GM21529 (cell line): ENCODE results near the gene SETBP1.

Experiments used
- ATAC-seq: cut with Tn5 transposase; IDR thresholded peaks from one replicate; pipeline ENCODE4 v1.9.1; 2021; ENCODE audit not compliant: unreplicated experiment

SETBP1 gene

GRCh38 chr18:44680273-44681075, at the start of gene SETBP1:
SETBP1 (plus strand) TSS chr18:44680888; CDS start chr18:44701347, 20,459 bp downstream.
- no peak for ATAC-seq

DNA sequence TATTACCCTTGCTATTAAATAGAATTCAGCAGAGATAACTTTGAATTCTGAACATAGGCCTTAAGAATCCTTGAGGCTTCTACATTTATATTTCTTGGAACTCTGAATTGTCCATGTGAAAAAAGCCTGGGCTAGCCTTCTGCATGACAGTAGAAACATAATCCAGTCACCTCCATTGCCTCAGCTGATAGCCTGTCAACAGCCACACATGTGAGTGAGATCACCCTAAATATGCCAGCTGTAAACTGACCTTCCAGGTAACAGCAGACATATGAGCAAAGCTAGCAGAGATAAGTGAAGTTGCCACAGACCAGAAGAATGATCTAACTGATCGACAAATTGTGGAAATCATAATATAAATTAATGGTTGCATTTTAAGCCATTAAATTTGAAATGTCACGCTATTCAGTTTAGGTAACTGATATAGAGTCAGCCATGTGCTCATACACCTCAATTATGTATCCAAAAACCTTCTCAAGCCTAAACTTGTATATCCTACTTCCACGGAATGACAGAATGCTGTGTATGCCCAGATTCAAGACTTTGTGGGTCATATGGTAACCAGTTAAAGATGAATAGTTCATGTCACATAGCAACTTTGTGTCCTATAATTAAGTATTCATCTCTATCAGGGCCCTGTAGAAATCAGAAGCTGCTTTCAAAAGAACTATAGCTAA, 48.1 kb upstream of the SETBP1 start:
- ATAC-seq = no peak

- ATAC-seq = no peak
These were observed 45.1 kb upstream of the SETBP1 start for GRCh38 chr18:44635546-44635945.

DNA sequence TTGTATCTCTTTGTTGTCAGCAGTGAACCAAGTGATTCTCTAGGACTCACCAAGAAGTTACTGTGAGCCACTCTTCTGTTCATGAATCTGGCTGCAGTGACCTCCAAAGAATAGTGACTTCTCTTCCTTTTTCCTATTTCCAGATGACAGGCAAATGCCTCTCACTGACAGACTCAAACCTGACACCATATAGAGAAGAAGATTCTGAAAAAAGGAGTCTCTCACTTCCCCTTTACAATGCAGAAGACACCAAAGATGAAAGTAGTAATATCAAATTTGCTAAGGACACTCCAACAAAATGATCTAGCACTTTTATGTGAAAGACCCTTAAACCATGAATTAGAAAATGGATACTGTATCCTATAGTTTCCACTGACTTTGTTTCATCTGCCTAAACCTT, 44.4 kb upstream of the SETBP1 start:
- ATAC-seq = peak; percentile 85

DNA sequence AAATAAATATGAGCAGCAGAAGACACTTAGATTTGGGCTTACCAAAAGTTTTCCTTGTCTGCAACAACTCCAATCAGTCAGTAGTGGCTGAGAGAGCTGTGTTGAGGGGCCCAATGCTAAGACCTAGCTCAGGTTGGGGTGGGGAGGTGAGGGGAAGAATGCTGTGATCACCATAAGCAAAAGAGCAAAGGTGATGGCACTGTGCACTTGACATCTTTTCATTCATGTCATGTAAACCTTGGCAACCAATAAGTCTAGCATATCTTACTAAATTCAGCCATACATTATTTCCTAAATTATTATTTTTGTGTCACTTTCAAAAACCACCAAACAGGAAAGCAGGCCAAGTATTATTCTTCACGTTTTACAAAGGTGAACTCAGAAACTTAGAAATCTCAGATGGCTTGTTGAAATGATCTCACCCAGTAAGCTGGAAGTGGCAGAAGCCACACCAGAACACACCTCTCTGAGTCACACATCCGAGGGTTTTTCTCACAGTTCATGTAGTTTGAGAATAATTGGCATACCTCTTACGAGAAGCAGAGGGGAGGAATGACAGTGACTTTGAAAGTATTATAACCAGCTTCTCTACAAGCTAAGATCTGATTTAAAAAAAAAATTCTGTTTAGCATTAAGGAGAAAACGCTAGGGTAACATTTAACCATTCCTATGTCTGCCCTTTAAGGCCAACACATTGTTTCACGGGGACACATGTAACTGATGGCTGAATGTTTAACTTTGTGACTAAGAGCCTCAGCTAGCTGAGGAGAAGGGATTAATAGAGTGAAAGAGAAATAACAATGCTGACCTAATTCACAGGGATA, 43.3 kb upstream of the SETBP1 start:
- ATAC-seq = no peak

GRCh38 chr18:44638034-44638540, 42.6 kb upstream of the SETBP1 start:
- no peak for ATAC-seq

DNA sequence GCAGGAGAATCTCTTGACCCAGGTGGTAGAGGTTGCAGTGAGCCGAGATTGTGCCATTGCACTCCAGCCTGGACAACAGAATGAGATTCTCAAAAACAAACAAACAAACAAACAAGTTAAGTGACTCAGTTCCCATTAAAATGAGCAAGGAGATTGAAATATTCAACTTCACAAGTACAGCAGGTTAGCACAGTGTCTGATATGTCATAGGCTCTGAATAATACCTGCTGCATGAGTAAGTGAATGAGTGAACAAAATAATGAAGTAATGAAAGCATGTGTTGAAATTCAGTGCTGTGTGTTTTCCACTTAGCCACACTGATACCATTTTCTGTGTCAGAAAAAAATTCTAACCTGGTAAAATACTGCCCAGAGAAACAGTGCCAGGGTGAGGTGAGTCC, 41.9 kb upstream of the SETBP1 start:
- ATAC-seq = no peak

GRCh38 chr18:44643004-44643403, 37.7 kb upstream of the SETBP1 start:
- no peak for ATAC-seq

GRCh38 chr18:44651478-44651877, 29.2 kb upstream of the SETBP1 start:
- ATAC-seq = no peak

DNA sequence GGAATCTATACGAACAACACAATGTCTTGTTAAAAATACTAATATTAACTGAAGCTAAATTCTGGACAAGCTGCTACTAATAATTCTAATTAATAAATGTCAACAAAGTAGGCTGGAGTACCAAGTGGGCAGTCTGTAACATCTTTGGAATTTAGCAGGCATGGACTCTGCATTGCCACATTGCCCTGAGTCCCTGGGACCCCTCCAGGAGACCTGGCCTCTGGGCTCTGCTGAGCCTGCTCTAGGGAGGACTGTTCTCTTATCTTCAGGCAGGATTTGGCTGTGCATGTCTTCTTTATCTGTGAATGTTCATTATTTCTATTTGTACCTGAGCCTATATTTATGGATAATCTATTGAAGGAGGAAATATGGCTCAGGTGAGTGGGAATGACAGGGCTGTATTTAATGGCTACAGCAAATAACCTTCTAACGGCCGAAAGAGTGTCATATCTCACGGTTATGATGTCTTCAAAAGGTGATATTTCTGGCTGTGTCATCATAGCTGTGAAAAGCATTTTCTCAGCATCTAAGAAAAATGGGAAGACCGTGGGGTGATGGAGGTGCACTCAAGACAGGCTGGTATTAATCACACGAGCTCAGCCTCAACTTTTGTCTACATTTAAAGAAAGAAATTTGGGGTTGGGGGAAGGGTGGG, 28.6 kb upstream of the SETBP1 start:
- ATAC-seq = no peak

GRCh38 chr18:44652722-44653121, 28.0 kb upstream of the SETBP1 start:
- ATAC-seq = no peak

DNA sequence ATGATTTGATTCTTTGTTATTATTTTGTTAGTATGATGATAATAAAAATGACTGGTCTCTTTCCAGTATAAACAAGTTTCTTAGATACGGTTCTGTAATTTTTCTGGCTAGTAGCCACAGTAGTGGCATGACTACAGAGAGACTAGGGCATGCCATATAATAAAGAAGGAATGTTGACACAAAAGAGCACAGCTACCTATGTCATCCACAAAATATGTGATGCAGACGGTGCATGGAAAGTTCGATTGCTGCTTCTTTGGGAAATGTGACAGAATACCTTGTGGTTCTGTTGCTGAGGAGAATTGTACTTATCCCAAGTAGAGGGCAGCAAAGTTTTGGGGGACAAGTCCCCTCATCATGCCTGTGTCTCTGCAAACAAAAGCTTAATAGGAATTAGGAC, 26.1 kb upstream of the SETBP1 start:
- ATAC-seq = no peak

DNA sequence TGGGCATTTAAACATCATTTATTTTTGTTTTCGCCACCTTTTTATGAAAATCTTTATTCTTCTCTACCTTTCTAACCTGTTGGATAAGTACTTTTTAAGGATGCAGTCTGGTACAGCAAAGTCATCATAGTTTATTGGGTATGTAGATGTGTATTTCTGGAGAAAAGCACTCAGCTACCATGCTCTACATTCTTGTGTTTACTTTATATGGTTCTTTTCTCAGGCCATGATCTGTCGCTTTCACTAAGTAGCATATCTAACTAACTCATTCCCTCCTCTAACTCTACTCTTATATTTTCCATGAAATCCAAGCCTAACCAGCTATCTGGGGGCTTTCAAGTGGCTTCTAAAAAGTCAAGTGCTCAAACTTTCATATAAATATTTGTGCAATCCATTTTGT, 25.3 kb upstream of the SETBP1 start:
- ATAC-seq = no peak

- no peak for ATAC-seq
These were observed 20.9 kb upstream of the SETBP1 start for GRCh38 chr18:44659771-44660170.

DNA sequence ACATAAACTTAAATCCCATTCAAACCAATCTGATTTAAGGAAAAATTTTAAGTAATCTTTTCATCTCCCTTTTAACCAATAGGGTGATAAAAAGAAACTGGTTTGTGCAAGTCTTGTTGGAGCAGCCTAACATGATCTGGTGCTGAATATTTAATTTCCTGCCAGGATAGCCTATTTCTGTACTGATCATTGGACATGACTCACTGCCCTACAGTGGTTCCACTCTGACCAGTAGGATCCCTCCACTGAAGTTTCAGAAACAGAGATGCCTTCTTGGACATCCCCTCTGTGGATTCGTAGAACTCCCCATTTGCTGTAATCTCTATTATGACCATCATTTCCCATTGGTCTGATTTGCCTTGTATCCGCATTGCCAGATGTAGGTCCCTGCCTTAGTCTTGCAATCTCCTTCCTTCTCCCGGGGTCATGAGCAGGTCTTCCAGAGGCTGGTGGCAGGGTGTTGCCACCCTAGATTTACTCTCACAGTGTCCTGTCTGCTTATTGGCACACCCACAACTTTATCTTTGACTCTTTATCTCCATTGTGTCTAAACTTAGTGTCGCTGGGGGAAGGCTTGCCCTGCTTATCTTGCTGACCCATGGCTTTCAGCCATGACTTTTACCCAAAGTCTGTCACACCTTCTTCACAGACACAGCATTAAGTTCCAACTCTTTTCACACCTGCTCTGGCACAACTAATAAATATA, 12.3 kb upstream of the SETBP1 start:
- no peak for ATAC-seq

- ATAC-seq = no peak
These were observed 8.8 kb upstream of the SETBP1 start for GRCh38 chr18:44671914-44672313.

DNA sequence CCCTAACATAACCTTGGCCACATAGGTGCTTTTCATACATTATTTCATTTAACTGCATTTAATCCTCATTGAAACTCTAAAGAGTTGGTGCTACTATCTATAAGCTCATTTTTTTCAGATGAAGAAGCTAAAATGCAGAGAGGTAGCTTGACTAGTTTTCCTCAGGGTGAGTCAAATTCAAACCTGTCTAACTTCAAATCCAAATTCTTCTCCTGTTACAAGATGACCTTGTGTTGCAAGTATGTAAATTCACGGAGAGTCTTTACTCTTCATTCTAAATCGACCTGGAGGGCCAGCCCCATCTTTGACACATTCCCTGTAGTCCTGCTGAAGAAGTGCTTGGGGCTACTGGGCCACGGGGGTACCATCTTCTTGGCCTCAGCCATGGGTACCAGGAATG, 8.2 kb upstream of the SETBP1 start:
- ATAC-seq = no peak

DNA sequence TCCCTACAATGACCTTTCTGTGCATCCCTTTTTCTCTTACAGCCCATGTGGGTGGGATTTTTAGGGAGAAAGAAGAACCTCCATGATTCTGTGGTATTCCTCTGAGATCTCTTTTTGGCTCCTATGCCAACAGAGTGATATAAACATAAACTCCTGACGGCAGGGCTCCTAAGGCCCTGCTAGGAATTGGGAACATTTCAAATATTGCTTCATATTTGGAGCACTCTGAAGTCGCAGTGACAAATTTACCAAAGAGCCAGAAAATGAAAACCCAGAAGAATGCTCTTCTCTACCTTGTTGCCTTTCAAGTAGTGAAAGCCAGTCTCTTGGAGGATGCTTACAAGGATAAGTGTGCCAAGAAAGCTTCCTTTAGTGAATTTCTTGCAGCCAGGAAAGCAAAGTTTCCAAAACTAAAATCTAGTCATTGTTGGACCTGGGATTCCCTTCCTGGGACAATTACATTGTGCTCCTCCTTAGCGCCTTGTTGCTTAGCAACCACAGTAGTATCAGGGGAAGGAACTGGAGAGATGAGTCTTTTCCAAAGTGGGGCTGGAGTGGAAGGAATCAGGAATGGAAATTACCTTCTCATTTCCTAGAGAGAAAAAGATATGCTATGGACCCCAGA, 7.3 kb upstream of the SETBP1 start:
- ATAC-seq = no peak

DNA sequence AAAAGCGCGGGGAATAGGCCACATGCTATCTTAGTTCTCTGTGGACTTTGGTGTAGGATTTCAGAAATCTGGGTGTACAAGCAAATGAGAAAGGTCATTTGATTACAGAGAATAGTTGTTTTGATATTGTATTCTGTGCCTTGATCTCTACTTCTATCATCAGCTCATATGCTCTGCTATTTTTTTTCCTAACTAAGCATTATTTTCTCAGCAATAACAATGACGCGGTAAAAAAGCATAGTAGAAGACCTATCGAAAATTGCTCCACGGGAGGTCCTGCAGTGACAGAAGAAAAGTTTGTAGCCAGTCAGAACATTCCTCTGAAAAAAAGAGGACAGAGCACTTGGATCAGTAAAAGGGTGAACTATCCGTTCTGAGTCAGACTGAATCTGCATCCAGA, 2.8 kb upstream of the SETBP1 start:
- ATAC-seq = no peak

DNA sequence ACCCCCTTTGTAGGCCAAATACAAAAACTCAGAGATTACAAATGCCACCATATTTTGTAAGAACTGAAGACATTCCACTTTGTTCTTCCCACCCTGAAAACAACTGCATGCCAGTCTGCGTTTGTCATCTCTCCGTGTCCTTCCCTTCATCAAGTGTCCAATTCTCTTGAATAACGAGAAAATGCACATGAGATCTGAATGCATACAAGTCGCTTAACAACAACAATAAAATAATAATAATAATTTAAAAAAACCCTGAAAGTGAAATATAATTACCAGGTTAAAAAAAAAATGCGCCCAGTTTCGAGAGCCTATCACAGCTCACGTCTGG, 2.0 kb upstream of the SETBP1 start:
- ATAC-seq = no peak
